DND-41 (cell line): ENCODE measurements around the gene TRAIP.

Experiments used
- CTCF ChIP-seq: IDR thresholded peaks from 2 replicates; pipeline ENCODE4 v1.5.1; 2012; ENCODE audit warnings: borderline replicate concordance, low read length, moderate library complexity, mild to moderate bottlenecking; ENCODE audit not compliant: poor library complexity, severe bottlenecking; ENCODE audit errors: extremely low read depth
- EZH2 ChIP-seq: IDR thresholded peaks from 3 replicates; pipeline ENCODE4 v1.6.1; 2012; ENCODE audit warnings: borderline replicate concordance, low read depth, mild to moderate bottlenecking, moderate library complexity, low read length, inconsistent platforms; ENCODE audit not compliant: severe bottlenecking

DNA sequence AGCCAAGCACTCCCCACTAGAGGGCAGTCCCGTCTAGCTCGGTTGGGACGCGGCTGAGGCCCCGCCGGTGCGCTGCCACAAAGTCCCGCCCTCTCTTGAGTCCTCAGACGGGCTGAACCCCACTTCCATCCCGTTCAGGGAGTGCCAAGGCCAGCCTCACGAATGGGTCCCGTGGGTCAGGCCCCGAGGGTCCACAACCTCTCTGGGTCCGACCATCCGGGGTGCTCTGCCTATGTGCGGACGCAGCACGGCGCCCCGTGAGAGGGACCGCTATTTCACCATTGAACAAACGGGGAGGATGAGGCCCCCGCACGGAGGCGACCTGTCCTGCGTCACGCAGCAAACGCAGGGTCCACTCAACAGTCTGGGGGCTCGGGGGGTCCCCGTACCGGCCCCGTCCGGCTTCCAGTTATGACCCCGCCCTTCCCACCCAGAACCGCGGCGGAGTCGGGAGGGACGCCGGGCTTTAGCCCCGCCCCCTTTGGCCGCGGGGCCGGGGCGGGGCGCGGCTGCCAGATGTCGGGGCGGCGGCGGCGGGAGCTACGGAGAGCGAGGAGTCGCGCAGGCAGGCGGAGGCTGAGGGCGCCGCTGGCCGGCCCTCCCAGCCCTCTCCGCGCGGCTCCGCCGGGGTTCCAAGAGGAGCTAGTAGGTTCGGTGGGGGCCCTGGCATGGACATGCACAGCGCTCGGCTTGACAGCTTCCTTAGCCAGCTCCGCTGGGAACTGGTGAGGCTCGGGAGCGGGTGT lies 53.5 kb downstream of the TRAIP start, which contains the start of gene INKA1:
- TF ChIP-seq CTCF, result no peak
- no peak for TF ChIP-seq EZH2
